HepG2 (cell line): ENCODE measurements around the gene TEX19. TPM values are rescaled to one million over a fixed set of nuclear protein-coding genes. Genes with fewer than 3 reads are reported as not detected.

Experiments used
- HES4 ChIP-seq: sonication (generic); formaldehyde crosslinking; IDR thresholded peaks from 2 replicates; pipeline ENCODE4 v1.9.0; 2021; ENCODE audit warnings: mild to moderate bottlenecking, missing genetic modification reagents, borderline replicate concordance
- IRX3 ChIP-seq: sonication (generic); formaldehyde crosslinking; IDR thresholded peaks from 2 replicates; pipeline ENCODE4 v1.8.1; 2023; ENCODE audit warnings: mild to moderate bottlenecking, low read depth, missing genetic modification reagents, borderline replicate concordance
- MYNN ChIP-seq: sonication (generic); formaldehyde crosslinking; IDR thresholded peaks from 2 replicates; pipeline ENCODE4 v1.4.0; 2020; ENCODE audit warnings: mild to moderate bottlenecking, low read depth, missing genetic modification reagents
- RARG ChIP-seq: sonication (generic); formaldehyde crosslinking; IDR thresholded peaks from 2 replicates; pipeline ENCODE4 v1.4.0; 2020; ENCODE audit warnings: low read depth, mild to moderate bottlenecking, missing genetic modification reagents
- SATB2 ChIP-seq: sonication (generic); formaldehyde crosslinking; IDR thresholded peaks from 2 replicates; pipeline ENCODE4 v1.5.0; 2020; ENCODE audit warnings: missing genetic modification reagents
- SP140L ChIP-seq: sonication (generic); formaldehyde crosslinking; IDR thresholded peaks from 2 replicates; pipeline ENCODE4 v1.4.0; 2020; ENCODE audit warnings: missing genetic modification reagents, borderline replicate concordance
- TFDP2 ChIP-seq: sonication (generic); formaldehyde crosslinking; IDR thresholded peaks from 2 replicates; pipeline ENCODE4 v1.4.0; 2020; ENCODE audit warnings: missing genetic modification reagents
- YY1 ChIP-seq: IDR thresholded peaks from 2 replicates; pipeline ENCODE4 v1.6.1; 2011; ENCODE audit warnings: low read length, low read depth, moderate library complexity, mild to moderate bottlenecking; ENCODE audit not compliant: insufficient read depth, insufficient replicate concordance
- ZBTB4 ChIP-seq: sonication (generic); formaldehyde crosslinking; IDR thresholded peaks from 2 replicates; pipeline ENCODE4 v1.4.0; 2020; ENCODE audit warnings: missing genetic modification reagents, mild to moderate bottlenecking, borderline replicate concordance
- ZNF292 ChIP-seq: sonication (generic); formaldehyde crosslinking; IDR thresholded peaks from 2 replicates; pipeline ENCODE4 v1.8.1; 2022; ENCODE audit warnings: mild to moderate bottlenecking, low read depth, missing genetic modification reagents, borderline replicate concordance
- ZNF317 ChIP-seq: sonication (generic); formaldehyde crosslinking; IDR thresholded peaks from 2 replicates; pipeline ENCODE4 v1.5.0; 2020; ENCODE audit warnings: mild to moderate bottlenecking, missing genetic modification reagents
- ZNF552 ChIP-seq: sonication (generic); formaldehyde crosslinking; IDR thresholded peaks from 2 replicates; pipeline ENCODE4 v1.9.0; 2022; ENCODE audit warnings: missing genetic modification reagents, mild to moderate bottlenecking, borderline replicate concordance
- ZNF614 ChIP-seq: IDR thresholded peaks from 2 replicates; pipeline ENCODE4 v1.6.1; 2018; ENCODE audit warnings: missing biosample characterization, missing genetic modification reagents, inconsistent platforms, borderline replicate concordance
- ZNF710 ChIP-seq: sonication (generic); formaldehyde crosslinking; IDR thresholded peaks from 2 replicates; pipeline ENCODE4 v1.5.0; 2020; ENCODE audit warnings: mild to moderate bottlenecking, missing genetic modification reagents, borderline replicate concordance
- ZNF772 ChIP-seq: sonication (generic); formaldehyde crosslinking; IDR thresholded peaks from 2 replicates; pipeline ENCODE4 v1.5.0; 2020; ENCODE audit warnings: mild to moderate bottlenecking, missing genetic modification reagents
- polyA plus RNA-seq, 8 experiments: library from polyadenylated mRNA; depleted of rRNA in 3 of 8; stranded (reverse) in 7 of 8; unstranded in 1 of 8; fragments of >200 nt; fragmentation: Illumina TruSeq in 4 of 8; extraction: Trizol in 4 of 8; gene quantifications; 2 replicates each; pipeline versions ENCODE4 v1.2.1 to v1.2.3, GENCODE V29; 2011 to 2016; ENCODE audit warnings: low read depth in 4 of 8, missing spikeins in 1 of 8, mixed read lengths in 1 of 8; ENCODE audit not compliant: insufficient read depth in 1 of 8
- total RNA-seq, 5 experiments: library from RNA; depleted of rRNA; stranded (reverse); fragments of >200 nt; fragmentation: Illumina TruSeq; extraction: Trizol; gene quantifications; 2 replicates each; pipeline ENCODE4 v1.2.3, GENCODE V29; 2016; ENCODE audit warnings: low read depth in 1 of 5

Gene TEX19
- total and polyA plus RNA-seq, 2 of the 13 experiments (the other 11 are each of a cell fraction or from before 2014, with no cell fraction given): 1.3 to 6.0 TPM

- TF ChIP-seq YY1 (no peak), ZNF552 (CRISPR knock-in tag) (no peak), ZNF772 (CRISPR knock-in tag) (0 out of 2 replicates have a peak, but pooled peaks have one; percentile 59), TFDP2 (CRISPR knock-in tag) (no peak), ZNF292 (no peak), IRX3 (CRISPR knock-in tag) (no peak), SATB2 (CRISPR knock-in tag) (no peak), HES4 (CRISPR knock-in tag) (no peak), ZBTB4 (CRISPR knock-in tag) (peak; percentile 19; the same call in 1 of the 2 replicates), RARG (CRISPR knock-in tag) (no peak), SP140L (CRISPR knock-in tag) (no peak), ZNF614 (peak; percentile 44; the same call in 1 of the 2 replicates), ZNF710 (CRISPR knock-in tag) (peak; percentile 41; the same call in 1 of the 2 replicates), ZNF317 (CRISPR knock-in tag) (no peak), MYNN (no peak)
These were observed 53.8 kb downstream of the TEX19 start (continued) for GRCh38 chr17:82412535-82413520.
